T-helper 17 cell (primary cell): ENCODE measurements around the gene NCAM2. TPM values are rescaled to one million over a fixed set of nuclear protein-coding genes. Genes with fewer than 3 reads are reported as not detected.
"Not testable (repeated sequence)": the region's sequence is repeated elsewhere in the genome, so short reads cannot be mapped to it uniquely, and the experiment has no call there.

Source experiments
- ATAC-seq: fragments of 150-1000 bp; cut with Tn5 transposase; 2 replicates; pipeline ENCODE4 v1.10.0; 2021; ENCODE audit warnings: mild to moderate bottlenecking, moderate library complexity
- DNase-seq, 3 donors: peaks; one replicate each; pipeline versions ENCODE4 v3.0.0 to v3.0.0-alpha.2; 2020 to 2021
- H3K9me3 ChIP-seq: one replicate; pipeline ENCODE4 v1.7.0; 2013; ENCODE audit warnings: low read length, mild to moderate bottlenecking; ENCODE audit not compliant: control insufficient read depth, poor library complexity, severe bottlenecking
- H3K27ac Mint-ChIP-seq: one replicate; pipeline ENCODE4 v1.8.0; 2022; ENCODE audit warnings: mild to moderate bottlenecking, moderate library complexity, mixed read lengths
- H3K27me3 Mint-ChIP-seq: one replicate; pipeline ENCODE4 v1.8.0; 2022; ENCODE audit warnings: mixed read lengths
- H3K36me3 Mint-ChIP-seq: one replicate; pipeline ENCODE4 v1.8.0; 2022; ENCODE audit warnings: low read depth, mixed read lengths
- H3K4me1 Mint-ChIP-seq: one replicate; pipeline ENCODE4 v1.8.0; 2022; ENCODE audit warnings: mild to moderate bottlenecking, mixed read lengths
- H3K4me3 Mint-ChIP-seq: one replicate; pipeline ENCODE4 v1.8.0; 2022; ENCODE audit warnings: mild to moderate bottlenecking, moderate library complexity, mixed read lengths
- total RNA-seq, 4 donors: library from RNA in 2 of 4; stranded (reverse) in 2 of 4; gene quantifications; one replicate each; pipeline ENCODE4 v1.2.3 and lab custom pipeline; 2022 to 2026

The NCAM2 gene
- total RNA-seq, 2 donors from 2014 or later, result not detected

GRCh38 chr21:21147374-21147745 lies 149.2 kb downstream of the NCAM2 start:
- H3K4me1 Mint-ChIP-seq, result no peaks in the 10 kb centered on the region

GRCh38 chr21:21148009-21148408 lies 149.8 kb downstream of the NCAM2 start:
- Mint-ChIP-seq H3K4me1 (no peaks in the 10 kb centered on the region), H3K36me3 (no peaks in the 10 kb centered on the region), H3K4me3 (no peak overlapping the region), H3K27me3 (no peaks in the 10 kb centered on the region), H3K27ac (no peak overlapping the region)
- peaks cover 4% of the 10 kb centered on the region for H3K9me3 ChIP-seq
- no peak for DNase-seq
- ATAC-seq, result no peak

More at GRCh38 chr21:21147374-21147745, 149.2 kb downstream of the NCAM2 start:
- no peak for DNase-seq
- H3K9me3 ChIP-seq, result peaks cover under 1% of the 10 kb centered on the region
- no peak overlapping the region for H3K4me3 Mint-ChIP-seq
- no peak for ATAC-seq
- no peak overlapping the region for H3K27ac Mint-ChIP-seq
- H3K36me3 Mint-ChIP-seq, result no peaks in the 10 kb centered on the region
- H3K27me3 Mint-ChIP-seq, result no peaks in the 10 kb centered on the region

GRCh38 chr21:21148514-21148913 lies 150.3 kb downstream of the NCAM2 start:
- H3K4me1 Mint-ChIP-seq, result no peaks in the 10 kb centered on the region
- no peak for ATAC-seq

GRCh38 chr21:21149445-21149844 lies 151.2 kb downstream of the NCAM2 start:
- not testable (repeated sequence) for H3K27ac Mint-ChIP-seq, H3K36me3 Mint-ChIP-seq, H3K27me3 Mint-ChIP-seq, ATAC-seq, DNase-seq, H3K4me3 Mint-ChIP-seq, H3K9me3 ChIP-seq, H3K4me1 Mint-ChIP-seq

More at GRCh38 chr21:21148514-21148913, 150.3 kb downstream of the NCAM2 start:
- H3K9me3 ChIP-seq, result peaks cover 4% of the 10 kb centered on the region
- Mint-ChIP-seq H3K36me3 (no peaks in the 10 kb centered on the region), H3K27me3 (no peaks in the 10 kb centered on the region), H3K27ac (no peak overlapping the region), H3K4me3 (no peak overlapping the region)
- no peak for DNase-seq

GRCh38 chr21:21151231-21151630 lies 153.0 kb downstream of the NCAM2 start:
- no peak for DNase-seq
- peaks cover 4% of the 10 kb centered on the region for H3K9me3 ChIP-seq
- Mint-ChIP-seq H3K27me3 (no peaks in the 10 kb centered on the region), H3K4me3 (no peak overlapping the region), H3K36me3 (no peaks in the 10 kb centered on the region), H3K4me1 (no peaks in the 10 kb centered on the region), H3K27ac (no peak overlapping the region)
- ATAC-seq, result no peak

GRCh38 chr21:21156397-21156796 lies 158.2 kb downstream of the NCAM2 start:
- H3K4me1 Mint-ChIP-seq, result no peaks in the 10 kb centered on the region
- no peak overlapping the region for H3K27ac Mint-ChIP-seq
- H3K36me3 Mint-ChIP-seq, result no peaks in the 10 kb centered on the region
- peaks cover 4% of the 10 kb centered on the region for H3K9me3 ChIP-seq
- no peak overlapping the region for H3K4me3 Mint-ChIP-seq
- H3K27me3 Mint-ChIP-seq, result no peaks in the 10 kb centered on the region
- ATAC-seq, result no peak
- DNase-seq, result no peak

GRCh38 chr21:21156957-21157356 lies 158.7 kb downstream of the NCAM2 start:
- H3K36me3 Mint-ChIP-seq, result no peaks in the 10 kb centered on the region
- H3K27me3 Mint-ChIP-seq, result no peaks in the 10 kb centered on the region
- ATAC-seq (no peak), DNase-seq (no peak)
- no peak overlapping the region for H3K27ac Mint-ChIP-seq
- peaks cover 4% of the 10 kb centered on the region for H3K9me3 ChIP-seq
- no peak overlapping the region for H3K4me3 Mint-ChIP-seq
- H3K4me1 Mint-ChIP-seq, result no peaks in the 10 kb centered on the region

GRCh38 chr21:21158376-21158918 lies 160.2 kb downstream of the NCAM2 start:
- no peaks in the 10 kb centered on the region for H3K9me3 ChIP-seq
- Mint-ChIP-seq H3K36me3 (no peaks in the 10 kb centered on the region), H3K27ac (no peak overlapping the region), H3K4me3 (no peak overlapping the region), H3K27me3 (no peaks in the 10 kb centered on the region), H3K4me1 (no peaks in the 10 kb centered on the region)
- ATAC-seq (no peak), DNase-seq (no peak)

GRCh38 chr21:21159253-21159899 lies 161.2 kb downstream of the NCAM2 start:
- Mint-ChIP-seq H3K27me3 (no peaks in the 10 kb centered on the region), H3K4me1 (no peaks in the 10 kb centered on the region), H3K36me3 (no peaks in the 10 kb centered on the region), H3K4me3 (no peak overlapping the region), H3K27ac (no peak overlapping the region)
- ATAC-seq (no peak), DNase-seq (no peak)
- no peaks in the 10 kb centered on the region for H3K9me3 ChIP-seq

- no peaks in the 10 kb centered on the region for H3K9me3 ChIP-seq
- ATAC-seq (no peak), DNase-seq (no peak)
- H3K4me1 Mint-ChIP-seq, result no peaks in the 10 kb centered on the region
- no peaks in the 10 kb centered on the region for H3K27me3 Mint-ChIP-seq
- no peaks in the 10 kb centered on the region for H3K36me3 Mint-ChIP-seq
- no peak overlapping the region for H3K27ac Mint-ChIP-seq
- H3K4me3 Mint-ChIP-seq, result no peak overlapping the region
Measured at GRCh38 chr21:21162786-21163185, 164.6 kb downstream of the NCAM2 start.

- ATAC-seq, result peak; percentile 44
- H3K9me3 ChIP-seq, result no peaks in the 10 kb centered on the region
- Mint-ChIP-seq H3K4me1 (no peaks in the 10 kb centered on the region), H3K36me3 (no peaks in the 10 kb centered on the region), H3K27ac (no peak overlapping the region), H3K27me3 (no peaks in the 10 kb centered on the region), H3K4me3 (no peak overlapping the region)
- peak in 1 of 3 donors; percentile 4 for DNase-seq
Measured at GRCh38 chr21:21163904-21164303, 165.7 kb downstream of the NCAM2 start.

GRCh38 chr21:21165063-21165645 lies 166.9 kb downstream of the NCAM2 start:
- Mint-ChIP-seq H3K36me3 (no peaks in the 10 kb centered on the region), H3K4me3 (no peak overlapping the region), H3K27me3 (no peaks in the 10 kb centered on the region), H3K27ac (no peak overlapping the region), H3K4me1 (no peaks in the 10 kb centered on the region)
- DNase-seq, result no peak
- ATAC-seq, result no peak
- no peaks in the 10 kb centered on the region for H3K9me3 ChIP-seq

- Mint-ChIP-seq H3K4me3 (no peak overlapping the region), H3K27me3 (no peaks in the 10 kb centered on the region), H3K36me3 (no peaks in the 10 kb centered on the region)
Measured at GRCh38 chr21:21174676-21175075, 176.5 kb downstream of the NCAM2 start.

More at GRCh38 chr21:21174676-21175075, 176.5 kb downstream of the NCAM2 start:
- ATAC-seq (no peak), DNase-seq (no peak)
- H3K27ac Mint-ChIP-seq, result no peak overlapping the region
- H3K4me1 Mint-ChIP-seq, result peaks cover 7% of the 10 kb centered on the region
- H3K9me3 ChIP-seq, result no peaks in the 10 kb centered on the region
